ENCODE results near the gene SLC25A26. TPM values are rescaled to one million over a fixed set of nuclear protein-coding genes. Genes with fewer than 3 reads are reported as not detected.

The SLC25A26 gene
- total RNA-seq: 29.1 and 29.4 TPM in 2 replicates

DNA sequence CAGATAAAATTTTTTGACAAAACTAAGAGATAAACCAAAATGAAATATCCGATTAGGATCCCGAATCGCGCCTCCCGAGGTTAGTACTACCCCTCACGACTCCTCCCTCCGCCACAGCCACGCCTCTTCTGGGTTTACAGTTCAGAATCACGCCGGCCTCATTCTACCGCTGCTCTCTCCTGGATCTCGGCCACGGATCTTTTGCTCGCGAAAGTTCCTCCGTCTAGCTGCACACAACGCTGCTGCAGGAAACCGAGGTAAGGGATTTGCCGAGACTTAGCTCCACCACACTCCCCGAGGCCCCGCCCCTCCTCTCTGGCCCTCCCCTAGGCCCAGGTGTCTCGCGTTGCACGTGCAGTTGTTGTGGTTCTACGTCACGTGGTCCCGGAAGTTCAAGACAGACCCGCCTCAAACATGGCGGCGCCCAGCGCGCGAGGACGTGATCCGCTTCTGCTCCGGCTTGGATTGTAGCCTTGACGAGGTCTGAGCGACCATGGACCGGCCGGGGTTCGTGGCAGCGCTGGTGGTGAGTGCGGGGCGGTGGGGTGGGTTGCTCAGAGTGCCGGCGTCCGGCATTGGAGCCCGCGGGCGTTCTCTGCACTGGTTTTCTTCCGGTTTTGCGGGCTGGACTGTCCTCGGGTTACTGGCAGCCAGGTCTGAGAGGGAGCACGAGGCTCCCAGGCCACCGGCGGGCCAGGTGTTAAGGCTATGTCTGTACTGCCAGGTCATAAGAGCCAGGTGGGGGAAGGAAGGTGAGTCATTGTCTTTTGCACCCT lies at the start of gene SLC25A26:
Gene SLC25A26, plus strand, starts transcription at position 400 of the 776 bp plus-strand sequence. Its CDS starts 94 bp downstream, at position 494.

Small RNAs within 50 kb of the gene (small RNA-seq; reads per million reads assigned to genes)
- gene RN7SL482P: not detected
- gene RNU6-787P: not detected

Other genes with a start within 250 kb of the SLC25A26 start
- gene MAGI1, start 182.1 kb upstream of the SLC25A26 start, total RNA-seq: 6.7 and 8.4 TPM in 2 replicates